IMR-90 (cell line): ENCODE measurements around the gene EPB41L4A.

ENCODE experiments used
- CTCF ChIP-seq: conservative IDR thresholded peaks from 2 replicates; pipeline ENCODE4 v1.5.1; 2012; ENCODE audit warnings: mild to moderate bottlenecking, low read depth, low read length, improper control_type of control experiment
- USF2 ChIP-seq: fragments of 150-350 bp; IDR thresholded peaks from 2 replicates; pipeline ENCODE4 v1.6.1; 2017; ENCODE audit warnings: mild to moderate bottlenecking, antibody characterized with exemption, low read length, low read depth

GRCh38 chr5:112308608-112309007 is 110.5 kb downstream of the EPB41L4A start:
- TF ChIP-seq CTCF (no peak), USF2 (no peak)
